ENCODE results near the gene SHISA9.

- TF ChIP-seq ZNF274 (IDR thresholded peaks at IDR 0.05; ENCODE audit: low read depth, low read length): no peak
- no peak for TF ChIP-seq YY1 (IDR thresholded peaks at IDR 0.05; ENCODE audit: insufficient read depth, insufficient read length)
- peak; percentile 68 for TF ChIP-seq SUZ12 (IDR thresholded peaks at IDR 0.05; ENCODE audit: extremely low read depth, insufficient read depth, insufficient read length)
Observed at GRCh38 chr16:12901597-12902461, at the start of gene SHISA9.
